Measurements from ENCODE around the gene GALM. TPM values are rescaled to one million over a fixed set of nuclear protein-coding genes. Genes with fewer than 3 reads are reported as not detected.

GALM gene
- total and polyA plus RNA-seq, 2 of the 13 experiments (the other 11 are each of a cell fraction or from before 2014, with no cell fraction given) = 65.5 to 90.0 TPM

GRCh38 chr2:38745267-38745666, 79.4 kb downstream of the GALM start:
- no peak for TF ChIP-seq JUN (CRISPR knock-in tag; IDR thresholded peaks at IDR 0.05)
- TF ChIP-seq PHB2 (IDR thresholded peaks at IDR 0.05; ENCODE audit: partially characterized antibody) = no peak
- TF ChIP-seq, protein P1, sequence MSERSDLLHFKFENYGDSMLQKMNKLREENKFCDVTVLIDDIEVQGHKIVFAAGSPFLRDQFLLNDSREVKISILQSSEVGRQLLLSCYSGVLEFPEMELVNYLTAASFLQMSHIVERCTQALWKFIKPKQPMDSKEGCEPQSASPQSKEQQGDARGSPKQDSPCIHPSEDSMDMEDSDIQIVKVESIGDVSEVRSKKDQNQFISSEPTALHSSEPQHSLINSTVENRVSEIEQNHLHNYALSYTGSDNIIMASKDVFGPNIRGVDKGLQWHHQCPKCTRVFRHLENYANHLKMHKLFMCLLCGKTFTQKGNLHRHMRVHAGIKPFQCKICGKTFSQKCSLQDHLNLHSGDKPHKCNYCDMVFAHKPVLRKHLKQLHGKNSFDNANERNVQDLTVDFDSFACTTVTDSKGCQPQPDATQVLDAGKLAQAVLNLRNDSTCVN (CRISPR knock-in tag; IDR thresholded peaks at IDR 0.05; ENCODE audit: borderline replicate concordance) = no peak
- TF ChIP-seq RBM22 (optimal IDR thresholded peaks at IDR 0.05; ENCODE audit: low read length) = peak; percentile 39
- no peaks in the 10 kb centered on the region; a peak in 1 of 5 replicates for H3K27me3 ChIP-seq (ENCODE audit: control insufficient read depth in 1 of 2, insufficient read depth in 2 of 2, low read length in 2 of 2)
- in situ Hi-C loops (cut with HindIII; ENCODE audit: extremely low pct_ligation_motif_present, low pct_unique_long_range_greater_than_20kb) (loop anchor here (25.0 kb wide), 1 partner anchor 433 kb away; no protein-coding TSS in a partner anchor), intact Hi-C loops (cut with micrococcal nuclease; ENCODE audit: unreplicated experiment) (loop anchor here (10.0 kb wide), 1 partner anchor 90 kb away; no protein-coding TSS in a partner anchor)
- peaks cover 61% of the 10 kb centered on the region for H3K79me2 ChIP-seq (ENCODE audit: insufficient read depth, low read length)
- H3K36me3 ChIP-seq (replicated peaks in 1 of 2; ENCODE audit: control insufficient read depth in 1 of 2, insufficient read depth in 2 of 2, low read length in 2 of 2) = peaks cover 17 to 52% of the 10 kb centered on the region in 2 experiments
- peaks cover 79% of the 10 kb centered on the region for H4K20me1 ChIP-seq (ENCODE audit: insufficient read depth, low read length)
- no peak overlapping the region for H3K4me2 ChIP-seq (ENCODE audit: low read depth, low read length)
- BruUV-seq (replicated peaks) = no TSS peak
- ATAC-seq (no peak), FAIRE-seq (no peak), DNase-seq (ENCODE audit: low spot score) (no peak)
- ChIA-PET POLR2A (interaction anchor here (1.0 kb wide), 1 partner anchor 13 kb away, joined by 4 read pairs; no protein-coding TSS in a partner anchor), CTCF (ENCODE audit: low intra/inter-chr PET ratio, low total read pairs) (no interaction called here)
- no peak overlapping the region for H3K27ac ChIP-seq (ENCODE audit: extremely low read length, insufficient read depth, low read length)
- H3K9me3 ChIP-seq (ENCODE audit: low read length) = no peaks in the 10 kb centered on the region
- H2AFZ ChIP-seq (ENCODE audit: low read length) = no peak overlapping the region
- H3K4me1 ChIP-seq (ENCODE audit: insufficient read depth, low read length) = peaks cover 95% of the 10 kb centered on the region
- H3K4me3 ChIP-seq (replicated peaks in 1 of 3; ENCODE audit: insufficient read depth in 1 of 3, low read depth in 2 of 3, low read length in 3 of 3) = no peak overlapping the region
- no peak overlapping the region for H3K9ac ChIP-seq (ENCODE audit: insufficient read depth, low read depth, low read length)
- WGBS (ENCODE audit: low lambda C conversion rate) = 96% methylated on average over 9 of the region's 9 CpGs

DNA sequence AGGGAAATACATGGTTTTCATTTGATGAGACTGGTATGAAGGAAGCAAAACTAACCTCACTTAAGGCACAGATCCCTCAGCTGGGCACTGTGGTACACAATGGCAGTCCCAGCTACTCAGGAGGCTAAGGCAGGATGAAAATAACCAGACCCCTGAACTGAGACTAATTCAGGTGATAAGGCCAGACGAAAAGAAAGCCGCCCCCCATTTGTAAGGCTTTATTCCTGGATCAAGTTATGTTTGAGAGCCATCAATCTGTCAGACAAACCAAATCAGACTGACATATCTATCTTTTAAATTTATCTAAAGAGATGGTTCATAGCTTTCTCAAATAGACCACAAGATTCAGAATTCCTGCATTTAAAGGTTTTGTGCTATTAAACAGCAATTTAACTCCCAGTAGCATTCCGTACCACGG, 81.1 kb downstream of the GALM start:
- DNase-seq (ENCODE audit: low spot score) = no peak
- in situ Hi-C loops (cut with HindIII; ENCODE audit: extremely low pct_ligation_motif_present, low pct_unique_long_range_greater_than_20kb) = loop anchor here (25.0 kb wide), 1 partner anchor 435 kb away; no protein-coding TSS in a partner anchor
- ATAC-seq = no peak
- peaks cover 70% of the 10 kb centered on the region for H3K79me2 ChIP-seq (ENCODE audit: insufficient read depth, low read length)
- peaks cover 72% of the 10 kb centered on the region for H4K20me1 ChIP-seq (ENCODE audit: insufficient read depth, low read length)
- peak overlapping the region in 1 of 3 experiments; percentile 5; a peak in 2 of 6 replicates for H3K4me3 ChIP-seq (replicated peaks in 1 of 3; ENCODE audit: insufficient read depth in 1 of 3, low read depth in 2 of 3, low read length in 3 of 3)
- ChIA-PET POLR2A (no interaction called here), CTCF (ENCODE audit: low intra/inter-chr PET ratio, low total read pairs) (no interaction called here)
- no TSS peak for BruUV-seq (replicated peaks)
- peak overlapping the region; percentile 86 for H3K4me2 ChIP-seq (ENCODE audit: low read depth, low read length)
- no peaks in the 10 kb centered on the region; a peak in 1 of 5 replicates for H3K27me3 ChIP-seq (ENCODE audit: control insufficient read depth in 1 of 2, insufficient read depth in 2 of 2, low read length in 2 of 2)
- H3K9ac ChIP-seq (ENCODE audit: insufficient read depth, low read depth, low read length) = no peak overlapping the region
- no peak overlapping the region for H2AFZ ChIP-seq (ENCODE audit: low read length)
- H3K9me3 ChIP-seq (ENCODE audit: low read length) = no peaks in the 10 kb centered on the region
- TF ChIP-seq MBD4 (IDR thresholded peaks at IDR 0.05; ENCODE audit: borderline replicate concordance, low read length) (0 out of 2 replicates have a peak, but pooled peaks have one; percentile 52), RBFOX2 (IDR thresholded peaks at IDR 0.05; ENCODE audit: low read depth, low read length) (peak; percentile 34; the same call in 1 of the 2 replicates), NFATC3 (CRISPR knock-in tag; IDR thresholded peaks at IDR 0.05) (no peak), THYN1 (CRISPR knock-in tag; IDR thresholded peaks at IDR 0.05; ENCODE audit: borderline replicate concordance, low read depth) (0 out of 2 replicates have a peak, but pooled peaks have one; percentile 55)
- TF ChIP-seq, protein P2, sequence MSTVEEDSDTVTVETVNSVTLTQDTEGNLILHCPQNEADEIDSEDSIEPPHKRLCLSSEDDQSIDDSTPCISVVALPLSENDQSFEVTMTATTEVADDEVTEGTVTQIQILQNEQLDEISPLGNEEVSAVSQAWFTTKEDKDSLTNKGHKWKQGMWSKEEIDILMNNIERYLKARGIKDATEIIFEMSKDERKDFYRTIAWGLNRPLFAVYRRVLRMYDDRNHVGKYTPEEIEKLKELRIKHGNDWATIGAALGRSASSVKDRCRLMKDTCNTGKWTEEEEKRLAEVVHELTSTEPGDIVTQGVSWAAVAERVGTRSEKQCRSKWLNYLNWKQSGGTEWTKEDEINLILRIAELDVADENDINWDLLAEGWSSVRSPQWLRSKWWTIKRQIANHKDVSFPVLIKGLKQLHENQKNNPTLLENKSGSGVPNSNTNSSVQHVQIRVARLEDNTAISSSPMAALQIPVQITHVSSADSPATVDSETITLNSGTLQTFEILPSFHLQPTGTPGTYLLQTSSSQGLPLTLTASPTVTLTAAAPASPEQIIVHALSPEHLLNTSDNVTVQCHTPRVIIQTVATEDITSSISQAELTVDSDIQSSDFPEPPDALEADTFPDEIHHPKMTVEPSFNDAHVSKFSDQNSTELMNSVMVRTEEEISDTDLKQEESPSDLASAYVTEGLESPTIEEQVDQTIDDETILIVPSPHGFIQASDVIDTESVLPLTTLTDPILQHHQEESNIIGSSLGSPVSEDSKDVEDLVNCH (CRISPR knock-in tag; IDR thresholded peaks at IDR 0.05) = 0 out of 2 replicates have a peak, but pooled peaks have one; percentile 33
- no peak for FAIRE-seq
- H3K36me3 ChIP-seq (replicated peaks in 1 of 2; ENCODE audit: control insufficient read depth in 1 of 2, insufficient read depth in 2 of 2, low read length in 2 of 2) = peaks cover 17 to 52% of the 10 kb centered on the region in 2 experiments
- WGBS (ENCODE audit: low lambda C conversion rate) = 92% methylated on average over 4 of the region's 4 CpGs
- no peak overlapping the region for H3K27ac ChIP-seq (ENCODE audit: extremely low read length, insufficient read depth, low read length)
- H3K4me1 ChIP-seq (ENCODE audit: insufficient read depth, low read length) = peaks cover 83% of the 10 kb centered on the region
- intact Hi-C loops (cut with micrococcal nuclease; ENCODE audit: unreplicated experiment) = loop anchor here (10.0 kb wide), 1 partner anchor 88 kb away; no protein-coding TSS in a partner anchor

Measured in HepG2 (cell line).